Measurements from ENCODE around the gene ANKRD29. TPM values are rescaled to one million over a fixed set of nuclear protein-coding genes. Genes with fewer than 3 reads are reported as not detected.

The ANKRD29 gene
- total and polyA plus RNA-seq, 12 donors: 5.3 to 24.9 (median 9.7) TPM

GRCh38 chr18:23588836-23589560, 73.7 kb downstream of the ANKRD29 start:
- Histone ChIP-seq H3K4me1 (replicated peaks in 1 of 2) (peaks cover 0 to 16% of the 10 kb centered on the region in 2 donors), H3K9me3 (replicated peaks in 1 of 3) (no peaks in the 10 kb centered on the region), H3K27ac (peak overlapping the region in 2 of 5 donors; percentile 15 to 26), H3K4me3 (no peak overlapping the region), H3K36me3 (replicated peaks in 1 of 2) (no peaks in the 10 kb centered on the region), H3K27me3 (no peaks in the 10 kb centered on the region)
- intact Hi-C loops (cut with DNase I): loop anchor here in 1 of 2 donors (5.0 kb wide), 1 partner anchor 72 kb away; no protein-coding TSS in a partner anchor
- peak in 2 of 7 donors; percentile 44 to 65 for DNase-seq
- 75 to 81% (median 77%) methylated on average over 11 of the region's 11 CpGs for WGBS, 4 donors
- TF ChIP-seq, protein P1, sequence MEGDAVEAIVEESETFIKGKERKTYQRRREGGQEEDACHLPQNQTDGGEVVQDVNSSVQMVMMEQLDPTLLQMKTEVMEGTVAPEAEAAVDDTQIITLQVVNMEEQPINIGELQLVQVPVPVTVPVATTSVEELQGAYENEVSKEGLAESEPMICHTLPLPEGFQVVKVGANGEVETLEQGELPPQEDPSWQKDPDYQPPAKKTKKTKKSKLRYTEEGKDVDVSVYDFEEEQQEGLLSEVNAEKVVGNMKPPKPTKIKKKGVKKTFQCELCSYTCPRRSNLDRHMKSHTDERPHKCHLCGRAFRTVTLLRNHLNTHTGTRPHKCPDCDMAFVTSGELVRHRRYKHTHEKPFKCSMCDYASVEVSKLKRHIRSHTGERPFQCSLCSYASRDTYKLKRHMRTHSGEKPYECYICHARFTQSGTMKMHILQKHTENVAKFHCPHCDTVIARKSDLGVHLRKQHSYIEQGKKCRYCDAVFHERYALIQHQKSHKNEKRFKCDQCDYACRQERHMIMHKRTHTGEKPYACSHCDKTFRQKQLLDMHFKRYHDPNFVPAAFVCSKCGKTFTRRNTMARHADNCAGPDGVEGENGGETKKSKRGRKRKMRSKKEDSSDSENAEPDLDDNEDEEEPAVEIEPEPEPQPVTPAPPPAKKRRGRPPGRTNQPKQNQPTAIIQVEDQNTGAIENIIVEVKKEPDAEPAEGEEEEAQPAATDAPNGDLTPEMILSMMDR (IDR thresholded peaks at IDR 0.05): no peak
- TF ChIP-seq POLR2A (IDR thresholded peaks at IDR 0.05): no peak

DNA sequence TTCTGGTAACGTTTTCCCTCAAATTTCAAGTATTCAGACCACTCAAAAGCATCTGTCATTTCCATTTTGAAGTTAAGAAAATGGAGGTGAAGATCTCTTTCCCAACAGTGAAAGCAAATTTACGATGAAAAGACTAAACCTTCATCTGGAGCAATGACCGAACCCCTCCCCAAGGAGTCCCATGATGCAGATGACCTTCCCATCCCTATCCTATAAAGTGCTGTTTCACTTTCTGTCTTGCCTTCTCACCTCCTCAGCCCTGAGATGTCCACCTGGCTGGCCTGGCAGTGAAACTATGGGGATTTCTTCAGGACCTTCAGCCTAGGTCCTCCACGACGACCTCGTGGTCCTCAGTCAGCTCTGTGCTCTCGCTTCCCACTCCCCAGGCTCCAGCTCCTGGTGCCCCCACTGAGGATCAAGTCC, 75.5 kb downstream of the ANKRD29 start:
- peak overlapping the region in 1 of 4 donors; percentile 84 for H3K4me3 ChIP-seq
- intact Hi-C loops (cut with DNase I): loop anchor here in 1 of 2 donors (5.0 kb wide), 1 partner anchor 70 kb away; no protein-coding TSS in a partner anchor
- no peak for TF ChIP-seq POLR2A (IDR thresholded peaks at IDR 0.05)
- TF ChIP-seq, protein P1 (IDR thresholded peaks at IDR 0.05): peak in 4 of 6 experiments; percentile 0 to 52 (median 24)
- H3K27me3 ChIP-seq: no peaks in the 10 kb centered on the region
- DNase-seq: peak in 2 of 7 donors; percentile 39 to 42
- WGBS, 4 donors: 23 to 38% (median 30%) methylated on average over 7 of the region's 7 CpGs
- H3K9me3 ChIP-seq (replicated peaks in 1 of 3): no peaks in the 10 kb centered on the region
- H3K4me1 ChIP-seq (replicated peaks in 1 of 2): peaks cover 0 to 33% of the 10 kb centered on the region in 2 donors
- peak overlapping the region in 2 of 5 donors; percentile 99 to 100 for H3K27ac ChIP-seq
- H3K36me3 ChIP-seq (replicated peaks in 1 of 2): no peaks in the 10 kb centered on the region

DNA sequence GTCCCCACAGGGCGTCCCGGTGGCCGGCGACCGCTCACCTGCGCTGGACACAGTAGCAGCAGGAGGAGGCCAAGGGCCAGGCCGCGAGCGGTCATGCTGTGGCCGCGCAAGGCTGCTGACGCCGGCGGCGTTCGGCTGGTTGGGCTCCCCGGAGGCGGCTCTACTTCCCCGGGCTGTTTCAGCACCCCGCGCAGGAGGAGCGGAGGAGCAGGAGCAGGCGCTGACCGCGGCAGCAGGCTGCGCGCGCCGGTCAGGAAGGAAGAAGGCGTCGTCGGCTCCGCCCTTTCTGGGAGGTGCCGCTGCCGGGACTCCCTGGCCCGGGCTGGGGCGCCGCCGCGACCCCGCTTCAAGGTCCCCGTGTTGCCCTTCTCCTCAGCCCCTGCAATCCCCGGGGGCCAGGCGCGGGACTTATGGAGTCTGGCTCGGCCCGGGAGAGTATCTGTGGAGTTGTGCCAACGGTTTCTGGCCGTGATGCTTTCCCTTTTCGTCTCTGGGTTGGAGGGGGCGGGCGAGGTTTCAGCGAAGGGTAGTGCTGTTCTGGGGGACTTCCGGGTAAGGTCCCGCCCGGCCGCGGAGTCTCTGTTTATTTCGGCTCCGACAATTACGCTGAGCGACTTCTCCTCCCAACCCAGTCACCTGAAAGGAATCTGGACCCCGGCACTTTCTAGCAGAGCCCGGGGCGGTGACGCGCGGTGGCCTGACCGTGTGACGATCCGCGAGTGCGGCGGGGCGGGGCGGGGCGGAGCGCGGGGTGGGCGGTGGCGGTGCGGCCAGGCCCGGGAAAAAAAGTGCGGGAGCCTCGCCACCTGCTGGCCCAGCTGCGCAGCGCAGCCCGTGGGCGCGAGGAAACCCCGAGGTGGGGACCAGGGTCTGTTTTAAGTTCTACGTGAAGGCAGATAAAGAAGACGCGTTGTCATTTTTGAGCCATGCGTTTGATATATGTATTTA, 76.2 kb downstream of the ANKRD29 start, which contains the start of gene NPC1:
NPC1 (minus strand) TSS at position 258 of the 948 bp plus-strand sequence; CDS start at position 95, 163 bp downstream.
- H3K4me1 ChIP-seq (replicated peaks in 1 of 2): peaks cover 0 to 40% of the 10 kb centered on the region in 2 donors
- H3K27me3 ChIP-seq: no peaks in the 10 kb centered on the region
- DNase-seq: peak; percentile 94 to 96 (median 95)
- no peaks in the 10 kb centered on the region for H3K36me3 ChIP-seq (replicated peaks in 1 of 2)
- intact Hi-C loops (cut with DNase I): loop anchor here in 1 of 2 donors (5.0 kb wide), 1 partner anchor 69 kb away; no protein-coding TSS in a partner anchor
- peak within 1 kb of the TSS; percentile 98 to 100 (median 99) for H3K27ac ChIP-seq
- 0 to 1% (median 0%) methylated on average over 15 to 95 of the region's 95 CpGs for WGBS, 4 donors
- peak within 1 kb of the TSS; percentile 58 to 95 (median 71) for H3K4me3 ChIP-seq
- TF ChIP-seq, protein P1 (IDR thresholded peaks at IDR 0.05): peak; percentile 75 to 95 (median 84)
- peak; percentile 77 to 96 for TF ChIP-seq POLR2A (IDR thresholded peaks at IDR 0.05)
- no peaks in the 10 kb centered on the region for H3K9me3 ChIP-seq (replicated peaks in 1 of 3)

Data from adrenal gland (tissue), 12 donors.